SK-MEL-5 (cell line): ENCODE data around the gene VAMP8. TPM values are rescaled to one million over a fixed set of nuclear protein-coding genes. Genes with fewer than 3 reads are reported as not detected.

Experiments
- DNase-seq: peaks from one replicate; pipeline ENCODE4 v3.0.0-alpha.2; 2016; ENCODE audit warnings: low read depth, low spot score
- in situ Hi-C: cut with HindIII; loops from 2 replicates; pipeline ENCODE4 v1.10.0; 2016; ENCODE audit warnings: low sequenced_read_pairs, high pct_unique_total_duplicates, low pct_unique_long_range_greater_than_20kb
- total RNA-seq: library from RNA; depleted of rRNA; stranded (reverse); fragments of >200 nt; shearing (Covaris generic); gene quantifications from 2 replicates; pipeline ENCODE4 v1.2.3, GENCODE V29; 2014

The VAMP8 gene
- total RNA-seq, 1 experiment from 2014 or later = 48.2 TPM

DNA sequence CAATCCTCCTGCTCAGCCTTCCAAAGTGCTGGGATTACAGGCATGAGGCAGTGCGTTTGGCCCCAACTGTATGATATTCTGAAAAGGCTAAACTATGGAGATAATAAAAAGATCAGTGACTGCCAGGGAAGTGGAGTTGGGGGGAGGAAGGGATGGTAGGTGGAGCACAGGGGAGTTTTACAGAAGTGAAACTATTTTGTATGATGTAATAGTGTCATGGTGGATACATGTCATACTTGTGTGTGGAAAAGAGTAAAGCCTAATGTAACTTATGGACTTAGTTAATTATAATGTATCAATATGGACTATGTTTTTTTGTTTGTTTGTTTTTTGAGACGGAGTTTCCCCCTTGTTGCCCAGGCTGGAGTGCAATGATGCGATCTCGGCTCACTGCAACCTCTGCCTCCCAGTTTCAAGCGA is 13.2 kb upstream of the VAMP8 start:
- in situ Hi-C loops = no loop called here

DNA sequence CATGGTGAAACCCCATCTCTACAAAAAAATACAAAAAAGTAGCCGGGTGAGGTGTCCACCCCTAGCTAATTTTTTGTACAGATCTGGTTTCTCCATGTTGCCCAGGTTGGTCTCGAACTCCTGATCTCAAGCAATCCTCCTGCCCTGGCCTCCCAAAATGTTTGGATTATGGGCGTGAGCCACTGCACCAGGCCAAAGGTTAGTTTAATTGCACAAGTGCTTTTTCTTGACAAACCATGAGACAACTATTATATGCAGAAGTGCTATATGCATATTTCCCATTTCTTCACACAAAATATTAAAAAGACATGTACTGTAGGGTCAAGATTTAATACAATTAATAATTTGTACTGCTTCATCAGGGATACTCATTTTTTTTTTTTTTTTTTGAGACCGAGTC is 11.1 kb upstream of the VAMP8 start:
- in situ Hi-C loops = no loop called here
- no peak for DNase-seq

More for the DNA sequence above, 13.2 kb upstream of the VAMP8 start:
- DNase-seq = no peak

DNA sequence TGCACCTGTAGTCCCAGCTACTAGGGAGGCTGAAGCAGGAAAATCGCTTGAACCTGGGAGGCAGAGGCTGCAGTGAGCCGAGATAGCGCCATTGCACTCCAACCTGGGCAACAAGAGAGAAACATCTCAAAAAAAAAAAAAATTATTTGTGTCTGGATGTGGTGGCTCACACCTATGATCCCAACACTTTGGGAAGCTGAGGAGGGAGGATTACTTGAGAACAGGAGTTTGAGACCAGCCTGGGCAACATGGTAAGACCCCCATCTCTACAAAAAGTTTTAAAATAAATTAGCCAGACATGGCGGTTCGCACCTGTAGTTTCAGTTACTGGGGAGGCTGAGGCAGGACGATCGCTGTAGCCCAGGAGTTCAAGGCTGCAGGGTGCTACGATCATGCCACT is 1.6 kb upstream of the VAMP8 start:
- in situ Hi-C loops = no loop called here
- DNase-seq = no peak

DNA sequence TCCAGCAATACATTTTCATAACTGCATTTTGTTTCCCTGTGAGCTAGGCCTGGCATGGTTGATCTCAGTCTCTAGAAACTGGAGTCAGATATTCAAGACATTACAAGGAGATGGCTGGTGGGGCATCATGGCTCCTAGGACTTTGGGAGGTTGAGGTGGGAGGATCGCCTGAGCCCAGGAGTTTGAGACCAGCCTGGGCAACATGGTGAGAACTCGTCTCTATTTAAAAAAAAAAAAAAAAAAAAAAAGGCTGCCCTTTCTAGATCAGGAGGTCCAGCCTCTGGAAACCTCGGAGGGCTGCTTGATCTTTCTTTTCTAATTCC is 362 bp upstream of the VAMP8 start:
- in situ Hi-C loops = no loop called here
- no peak for DNase-seq

- in situ Hi-C loops = no loop called here
- DNase-seq = no peak
Observed at GRCh38 chr2:85578243-85579180, 1.1 kb downstream of the VAMP8 start.

DNA sequence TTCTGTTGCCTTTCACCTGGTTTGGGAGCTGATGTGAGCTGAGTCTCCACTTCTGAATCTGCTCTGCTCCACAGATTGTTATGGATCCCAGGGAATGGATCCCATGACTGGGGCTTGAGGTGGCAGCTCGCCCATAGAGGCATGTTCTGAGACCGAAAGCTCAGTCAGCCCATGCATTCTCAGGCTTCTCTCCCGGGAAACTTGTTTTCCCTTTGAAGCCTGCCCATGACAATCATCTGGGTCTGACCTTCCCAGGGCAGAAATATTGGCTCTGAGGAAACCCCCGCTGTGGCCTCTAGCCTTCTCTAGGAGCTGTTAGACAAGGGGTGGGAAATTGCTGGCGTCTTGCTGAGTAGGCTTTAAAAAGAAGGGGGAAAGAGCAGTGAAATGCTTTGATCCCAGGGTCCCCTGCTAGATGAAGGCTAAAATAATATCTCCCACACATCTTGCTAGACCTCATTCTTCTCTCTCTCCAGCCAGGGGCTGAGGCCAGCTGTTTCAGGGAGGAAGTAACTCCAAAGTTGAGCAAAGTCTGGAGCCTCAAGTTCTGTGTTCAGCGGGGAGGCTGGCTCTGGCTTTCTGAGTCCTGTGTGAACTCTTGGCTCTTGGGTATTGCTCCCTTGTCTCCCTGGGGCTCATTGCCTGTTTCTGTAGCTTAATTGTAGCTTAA is 2.0 kb downstream of the VAMP8 start:
- DNase-seq = no peak
- in situ Hi-C loops = no loop called here

DNA sequence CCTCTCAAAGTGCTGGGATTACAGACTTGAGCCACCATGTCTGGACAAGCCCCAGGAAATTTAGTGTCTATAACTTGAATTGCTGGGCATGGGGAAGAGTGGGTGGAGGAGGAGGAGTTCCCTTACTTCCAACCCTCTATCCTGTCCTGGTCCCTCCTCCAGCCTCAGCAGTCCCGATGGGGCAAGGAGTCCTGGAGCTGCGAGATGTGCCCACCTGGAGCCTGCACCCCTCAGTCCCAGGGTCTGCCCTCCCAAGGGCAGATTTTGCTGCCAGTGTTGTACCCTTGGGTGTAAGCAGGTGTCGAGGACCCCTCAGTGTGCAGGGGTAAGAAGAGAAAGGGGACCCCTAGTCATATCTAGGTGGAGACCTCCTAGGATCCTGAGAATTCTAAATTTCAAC is 2.8 kb downstream of the VAMP8 start:
- in situ Hi-C loops = no loop called here
- no peak for DNase-seq

- DNase-seq = peak; percentile 32
- in situ Hi-C loops = no loop called here
Observed at GRCh38 chr2:85582492-85582891, 5.1 kb downstream of the VAMP8 start.

GRCh38 chr2:85583667-85584353 is 6.4 kb downstream of the VAMP8 start:
- DNase-seq = no peak
- in situ Hi-C loops = no loop called here

DNA sequence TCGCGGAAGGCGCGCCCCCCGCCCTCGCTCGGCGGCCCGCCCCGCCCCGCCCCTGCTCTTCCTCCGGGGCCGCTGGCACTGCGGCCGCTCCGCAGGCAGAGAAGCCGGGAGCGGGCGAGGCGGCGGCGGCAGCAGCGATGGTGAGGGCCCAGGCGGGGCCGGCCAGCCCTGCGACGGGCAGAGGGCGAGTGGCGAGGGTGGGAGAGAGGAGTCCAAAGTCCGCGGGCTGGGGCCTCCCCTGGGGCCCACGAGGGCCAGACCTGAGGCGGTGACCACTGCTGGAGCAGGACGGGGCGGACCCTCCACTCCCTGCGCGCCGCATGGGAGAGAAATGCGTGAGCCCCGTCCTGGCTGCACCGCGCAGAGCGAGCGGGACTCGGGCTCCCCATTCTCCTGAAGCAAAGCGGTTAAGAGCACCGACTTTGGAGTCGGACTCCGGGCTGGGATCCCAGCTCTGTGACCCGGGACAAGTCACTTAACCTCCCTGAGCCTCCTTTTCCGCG is 7.0 kb downstream of the VAMP8 start, which contains the start of gene VAMP5:
VAMP5 (plus strand) TSS at position 78 of the 503 bp plus-strand sequence; CDS start at position 138, 60 bp downstream.
- DNase-seq = no peak

DNA sequence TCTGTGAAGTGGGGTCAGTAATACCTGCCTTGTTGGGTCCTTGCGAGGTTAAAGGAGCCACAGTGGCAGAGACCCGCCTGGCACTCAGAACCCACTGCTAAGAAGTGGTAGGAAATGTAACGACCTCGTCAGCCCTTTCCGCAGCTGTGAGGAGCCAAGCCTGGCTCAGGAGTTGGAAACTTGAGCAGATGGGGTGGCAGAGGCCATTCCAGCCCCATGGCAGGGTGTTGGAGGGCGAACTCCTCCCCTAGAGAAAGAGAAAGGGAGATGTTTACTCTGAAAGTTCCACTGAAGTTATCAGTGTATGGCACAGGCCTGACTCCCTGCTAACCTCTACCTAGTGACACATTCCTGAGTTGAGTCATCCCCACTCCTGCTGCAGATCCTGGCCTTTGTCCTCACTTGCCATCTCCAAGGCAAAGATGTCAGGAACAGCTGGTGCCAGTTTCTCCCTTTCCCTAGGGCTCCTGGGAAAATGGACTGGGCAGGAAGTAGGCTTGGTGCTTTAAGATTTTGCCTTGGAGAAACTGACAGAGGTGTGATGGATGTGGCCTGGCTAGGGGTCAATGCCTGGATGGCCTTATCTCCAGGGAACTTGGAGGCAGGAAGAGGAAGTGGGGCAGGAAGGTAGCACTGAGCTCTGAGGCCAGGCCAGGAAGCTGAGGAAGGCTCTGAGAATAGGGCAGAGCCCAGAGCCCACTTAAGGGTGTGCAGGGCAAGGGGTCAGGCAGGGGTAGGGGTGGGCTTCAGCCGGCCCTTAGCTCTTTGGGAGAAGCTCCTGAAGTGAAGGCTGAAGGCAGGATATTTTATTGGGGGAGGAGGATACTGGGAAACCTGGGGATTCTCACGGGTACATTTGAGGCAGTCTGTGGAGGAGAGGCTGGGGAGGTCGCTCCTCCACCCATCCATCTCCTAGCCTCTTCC is 7.7 kb downstream of the VAMP8 start:
- in situ Hi-C loops = no loop called here
- DNase-seq = no peak

More for the DNA sequence above, 7.0 kb downstream of the VAMP8 start, which contains the start of gene VAMP5:
- in situ Hi-C loops = no loop called here

- no peak for DNase-seq
- in situ Hi-C loops = no loop called here
Observed at GRCh38 chr2:85585781-85586105, 8.4 kb downstream of the VAMP8 start.

- in situ Hi-C loops = no loop called here
- no peak for DNase-seq
Observed at GRCh38 chr2:85588236-85588635, 10.8 kb downstream of the VAMP8 start.

DNA sequence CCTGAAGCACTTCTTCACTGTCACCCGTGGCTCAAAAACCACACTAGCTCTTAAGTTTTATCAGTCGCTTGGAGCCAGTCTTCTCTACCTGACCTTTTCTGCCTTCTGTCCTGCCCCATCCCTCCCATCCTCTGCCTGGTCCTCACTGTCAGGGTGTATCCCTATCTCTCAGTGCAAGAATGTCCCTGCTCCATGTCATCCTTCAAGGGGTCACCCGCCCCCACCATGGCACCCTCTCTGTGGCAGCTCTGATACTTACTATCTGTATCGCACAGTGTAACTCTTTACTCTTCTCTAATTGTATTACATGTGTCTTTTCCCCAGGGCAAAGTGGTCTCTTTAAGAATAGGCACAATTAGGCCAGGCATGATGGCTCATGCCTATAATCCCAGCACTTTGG is 11.3 kb downstream of the VAMP8 start:
- in situ Hi-C loops = no loop called here
- DNase-seq = no peak

DNA sequence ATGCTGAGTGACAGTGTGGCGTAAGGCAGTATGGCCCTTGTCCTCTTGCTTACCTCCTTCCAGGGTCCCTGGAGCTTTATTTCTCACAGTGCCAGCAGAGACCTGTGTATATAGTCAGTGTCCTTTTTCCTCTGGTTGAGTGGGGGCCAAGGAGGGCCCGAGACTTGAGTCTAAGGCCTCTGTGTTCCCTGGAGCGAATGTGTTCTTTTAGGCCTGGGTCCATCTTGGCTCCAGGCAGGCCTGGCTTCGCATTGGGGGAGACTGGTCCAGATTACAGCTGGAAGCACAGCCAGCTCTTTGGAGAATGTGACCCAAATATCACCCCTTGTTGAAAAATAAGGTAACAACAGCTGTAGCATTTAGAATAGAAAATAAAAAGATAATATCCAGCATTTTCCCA is 11.8 kb downstream of the VAMP8 start:
- DNase-seq = no peak
- in situ Hi-C loops = no loop called here

DNA sequence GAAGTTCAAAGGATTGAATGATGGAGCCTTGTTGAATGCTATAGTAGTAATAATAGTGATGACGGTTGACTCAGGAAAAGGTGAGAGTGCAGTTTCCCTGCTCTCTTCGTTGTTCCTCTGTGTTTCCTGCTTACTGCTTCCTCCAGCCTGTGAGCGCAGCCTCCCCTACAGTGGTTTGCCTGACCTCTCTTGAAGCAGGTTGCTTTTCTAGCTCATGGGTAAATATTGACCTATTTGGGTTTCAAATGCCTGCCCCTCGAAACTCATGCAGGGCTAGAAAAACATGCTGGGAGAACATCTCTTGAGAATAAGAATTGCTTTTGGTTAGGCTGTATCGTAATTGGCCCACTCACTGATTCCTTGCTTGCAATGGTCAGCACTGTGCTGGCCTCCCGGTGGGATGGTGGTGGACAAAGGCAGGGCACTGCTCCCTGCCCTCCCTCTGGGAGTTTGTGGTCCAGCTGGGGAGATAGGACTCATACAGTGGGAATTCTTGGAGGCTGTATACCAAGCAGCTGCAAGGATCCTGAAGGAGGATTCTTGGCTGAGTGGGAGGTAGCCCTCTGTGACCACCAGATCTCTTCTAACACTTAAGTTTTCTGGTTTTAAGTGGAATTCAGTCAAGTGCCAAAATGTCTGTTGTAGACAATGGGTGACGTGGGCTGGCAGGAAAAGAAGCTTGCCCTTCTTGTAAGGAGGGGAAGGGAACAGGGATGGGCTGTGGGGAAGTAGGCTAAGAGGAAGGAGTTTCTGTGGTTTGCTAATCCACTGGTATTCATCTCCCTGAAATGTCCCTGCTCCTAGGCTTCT is 12.8 kb downstream of the VAMP8 start:
- no peak for DNase-seq
- in situ Hi-C loops = no loop called here

- no peak for DNase-seq
- in situ Hi-C loops = no loop called here
Observed at GRCh38 chr2:85590950-85591349, 13.6 kb downstream of the VAMP8 start.
